Endodermal cell (in vitro differentiated cells): ENCODE data around the gene FGF3. TPM values are rescaled to one million over a fixed set of nuclear protein-coding genes. Genes with fewer than 3 reads are reported as not detected.

Experiments used
- DNase-seq: peaks from one replicate; pipeline ENCODE4 v3.0.0-alpha.2; 2017
- H3K27ac ChIP-seq: 2 replicates; pipeline ENCODE4 v1.5.1; 2013; ENCODE audit warnings: mild to moderate bottlenecking, low read depth, low read length, moderate library complexity
- H3K27me3 ChIP-seq: 2 replicates; pipeline ENCODE4 v1.6.1; 2013; ENCODE audit warnings: mild to moderate bottlenecking, low read length, moderate library complexity; ENCODE audit not compliant: insufficient read depth, control insufficient read depth, poor library complexity, severe bottlenecking
- H3K36me3 ChIP-seq: 2 replicates; pipeline ENCODE4 v1.7.0; 2013; ENCODE audit warnings: mild to moderate bottlenecking, low read length, moderate library complexity; ENCODE audit not compliant: control insufficient read depth, insufficient read depth
- H3K4me1 ChIP-seq: one replicate; pipeline ENCODE4 v1.7.0; 2013; ENCODE audit warnings: low read length; ENCODE audit not compliant: control insufficient read depth, insufficient read depth
- H3K4me3 ChIP-seq: 2 replicates; pipeline ENCODE4 v1.5.1; 2013; ENCODE audit warnings: mild to moderate bottlenecking, low read length, moderate library complexity
- H3K9ac ChIP-seq: 2 replicates; pipeline ENCODE4 v1.6.1; 2013; ENCODE audit warnings: mild to moderate bottlenecking, low read length, moderate library complexity; ENCODE audit not compliant: poor library complexity, severe bottlenecking; ENCODE audit errors: extremely low read depth
- H3K9me3 ChIP-seq: 2 replicates; pipeline ENCODE4 v1.6.1; 2013; ENCODE audit warnings: mild to moderate bottlenecking, low read length, moderate library complexity; ENCODE audit not compliant: control insufficient read depth
- H3K27ac Mint-ChIP-seq: 2 replicates; pipeline ENCODE4 v1.8.0; 2020; ENCODE audit warnings: mixed read lengths
- H3K27me3 Mint-ChIP-seq: 2 replicates; pipeline ENCODE4 v1.8.0; 2021; ENCODE audit warnings: mild to moderate bottlenecking, mixed read lengths; ENCODE audit not compliant: insufficient read depth
- H3K36me3 Mint-ChIP-seq: 2 replicates; pipeline ENCODE4 v1.8.0; 2020; ENCODE audit warnings: low read depth, mixed read lengths
- H3K4me1 Mint-ChIP-seq: 2 replicates; pipeline ENCODE4 v1.8.0; 2020; ENCODE audit warnings: mixed read lengths
- H3K4me3 Mint-ChIP-seq: 2 replicates; pipeline ENCODE4 v1.8.0; 2020; ENCODE audit warnings: mild to moderate bottlenecking, moderate library complexity, mixed read lengths
- H3K9me3 Mint-ChIP-seq: 2 replicates; pipeline ENCODE4 v1.8.0; 2020; ENCODE audit warnings: mild to moderate bottlenecking, mixed read lengths
- WGBS, 2 experiments: methylation state at CpG; one replicate each; pipeline versions ENCODE4 v1.1.5 to v1.1.7; 2013; ENCODE audit warnings: missing lambda C conversion rate in 2 of 2, mixed read lengths in 1 of 2; ENCODE audit not compliant: insufficient coverage in 1 of 2, insufficient read length in 1 of 2; 5-methylcytosine and 5-hydroxymethylcytosine counted together
- total RNA-seq, 2 donors: library from RNA; stranded (reverse); fragmentation: NEBNext Ultra II Directional in 1 of 2; extraction: Animal tissue kit (Norgen Biotek cat#: 25700) in 1 of 2; gene quantifications; 2 replicates in 1 of 2; 3 replicates in 1 of 2; pipeline ENCODE4 v1.2.1, GENCODE V29; 2021
- TF ChIP-seq, protein P1 (sequence below): fragments of 200-600 bp; sonication (generic); conservative IDR thresholded peaks from 2 replicates; pipeline ENCODE4 v1.5.0; 2021; ENCODE audit warnings: antibody characterized with exemption, mild to moderate bottlenecking

FGF3 gene
- total RNA-seq, 2 donors from 2014 or later: not detected

DNA sequence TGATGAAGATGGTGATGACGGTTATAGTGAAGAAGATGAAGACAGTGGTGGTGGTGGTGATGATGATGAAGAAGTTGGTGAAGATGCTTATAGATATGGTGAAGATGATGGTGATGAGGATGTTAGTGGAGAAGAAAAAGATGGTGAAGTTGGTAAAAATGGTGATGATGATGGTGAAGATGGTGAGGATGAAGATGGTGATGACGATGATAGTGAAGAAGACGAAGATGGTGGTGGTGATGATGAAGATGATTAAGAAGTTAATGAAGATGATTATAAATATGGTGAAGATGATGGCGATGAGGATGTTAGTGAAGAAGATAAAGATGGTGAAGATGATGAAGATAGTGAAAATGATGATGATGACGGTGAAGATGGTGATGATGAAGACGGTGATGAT is 25.2 kb upstream of the FGF3 start:
- TF ChIP-seq, protein P1, sequence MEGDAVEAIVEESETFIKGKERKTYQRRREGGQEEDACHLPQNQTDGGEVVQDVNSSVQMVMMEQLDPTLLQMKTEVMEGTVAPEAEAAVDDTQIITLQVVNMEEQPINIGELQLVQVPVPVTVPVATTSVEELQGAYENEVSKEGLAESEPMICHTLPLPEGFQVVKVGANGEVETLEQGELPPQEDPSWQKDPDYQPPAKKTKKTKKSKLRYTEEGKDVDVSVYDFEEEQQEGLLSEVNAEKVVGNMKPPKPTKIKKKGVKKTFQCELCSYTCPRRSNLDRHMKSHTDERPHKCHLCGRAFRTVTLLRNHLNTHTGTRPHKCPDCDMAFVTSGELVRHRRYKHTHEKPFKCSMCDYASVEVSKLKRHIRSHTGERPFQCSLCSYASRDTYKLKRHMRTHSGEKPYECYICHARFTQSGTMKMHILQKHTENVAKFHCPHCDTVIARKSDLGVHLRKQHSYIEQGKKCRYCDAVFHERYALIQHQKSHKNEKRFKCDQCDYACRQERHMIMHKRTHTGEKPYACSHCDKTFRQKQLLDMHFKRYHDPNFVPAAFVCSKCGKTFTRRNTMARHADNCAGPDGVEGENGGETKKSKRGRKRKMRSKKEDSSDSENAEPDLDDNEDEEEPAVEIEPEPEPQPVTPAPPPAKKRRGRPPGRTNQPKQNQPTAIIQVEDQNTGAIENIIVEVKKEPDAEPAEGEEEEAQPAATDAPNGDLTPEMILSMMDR: no peak
- Histone ChIP-seq H3K36me3 (no peaks in the 10 kb centered on the region), H3K9ac (no peak overlapping the region), H3K27ac (no peak overlapping the region), H3K27me3 (no peaks in the 10 kb centered on the region), H3K4me3 (no peak overlapping the region), H3K9me3 (no peaks in the 10 kb centered on the region), H3K4me1 (no peaks in the 10 kb centered on the region)
- no peak overlapping the region for H3K4me3 Mint-ChIP-seq
- no peak overlapping the region for H3K27ac Mint-ChIP-seq
- H3K36me3 Mint-ChIP-seq: no peaks in the 10 kb centered on the region
- DNase-seq: no peak
- H3K4me1 Mint-ChIP-seq: peaks cover 6% of the 10 kb centered on the region
- 95 to 98% methylated on average over 6 of the region's 6 CpGs for WGBS, 2 experiments
- peaks cover 12% of the 10 kb centered on the region for H3K27me3 Mint-ChIP-seq
- H3K9me3 Mint-ChIP-seq: peaks cover 4% of the 10 kb centered on the region

- Mint-ChIP-seq H3K27me3 (peaks cover 8% of the 10 kb centered on the region), H3K4me1 (peaks cover 6% of the 10 kb centered on the region), H3K4me3 (no peak overlapping the region), H3K27ac (no peak overlapping the region), H3K36me3 (no peaks in the 10 kb centered on the region), H3K9me3 (no peaks in the 10 kb centered on the region)
- no peaks in the 10 kb centered on the region for H3K36me3 ChIP-seq
- H3K4me3 ChIP-seq: no peak overlapping the region
- H3K9ac ChIP-seq: no peak overlapping the region
- no peaks in the 10 kb centered on the region for H3K9me3 ChIP-seq
- TF ChIP-seq, protein P1: no peak
- no peak for DNase-seq
- no peaks in the 10 kb centered on the region for H3K27me3 ChIP-seq
- H3K4me1 ChIP-seq: no peaks in the 10 kb centered on the region
- WGBS, 2 experiments: 88% methylated on average over 1 of the region's 1 CpG; no CpG with 5 or more reads in 1 of the 2 experiments
- H3K27ac ChIP-seq: no peak overlapping the region
These were observed 24.3 kb upstream of the FGF3 start for GRCh38 chr11:69843529-69843921.

DNA sequence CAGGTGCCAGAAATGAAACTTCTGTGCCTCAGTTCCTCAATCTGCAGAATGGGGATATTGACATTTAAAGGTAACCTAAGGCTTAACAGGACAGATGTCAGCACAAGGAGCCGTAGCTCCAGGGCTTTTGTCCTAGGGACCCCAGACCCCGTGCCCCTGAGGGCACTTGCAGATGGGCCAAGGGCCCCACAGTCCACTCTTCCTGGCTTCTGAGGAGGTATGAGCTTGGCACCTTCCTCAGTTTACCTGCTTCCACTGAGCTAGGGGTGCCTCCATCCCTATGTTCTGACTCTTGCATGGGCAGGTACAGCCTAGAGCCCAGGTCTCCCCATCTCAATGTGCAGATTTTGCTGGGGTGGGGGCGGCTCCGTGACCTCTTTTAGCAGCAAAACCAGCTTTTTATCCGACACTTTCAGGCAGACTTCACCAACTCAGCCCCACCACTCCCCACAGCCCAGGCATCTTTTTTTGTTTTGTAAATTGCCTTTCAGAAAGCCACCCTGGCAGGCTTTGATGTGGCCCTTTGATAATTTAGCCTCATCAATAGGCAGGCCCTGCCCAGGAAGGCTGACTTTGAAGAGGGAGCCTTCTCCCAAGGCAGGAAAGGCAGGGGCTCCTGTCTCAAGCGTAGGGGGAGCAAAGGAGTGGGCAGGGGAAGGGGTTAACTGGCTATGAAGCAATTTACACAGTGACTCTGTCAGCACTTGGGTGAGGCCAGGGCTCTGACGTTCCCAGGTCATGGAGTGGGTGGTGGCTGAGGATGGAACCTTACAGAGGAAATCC is 23.7 kb upstream of the FGF3 start:
- TF ChIP-seq, protein P1: no peak
- H3K27me3 ChIP-seq: no peaks in the 10 kb centered on the region
- peak; percentile 73 for DNase-seq
- no peaks in the 10 kb centered on the region for H3K4me1 ChIP-seq
- no peak overlapping the region for H3K27ac ChIP-seq
- H3K36me3 Mint-ChIP-seq: no peaks in the 10 kb centered on the region
- H3K4me1 Mint-ChIP-seq: peaks cover 6% of the 10 kb centered on the region
- H3K27me3 Mint-ChIP-seq: peaks cover 8% of the 10 kb centered on the region
- no peaks in the 10 kb centered on the region for H3K36me3 ChIP-seq
- H3K9ac ChIP-seq: no peak overlapping the region
- no peaks in the 10 kb centered on the region for H3K9me3 Mint-ChIP-seq
- no peak overlapping the region for H3K4me3 Mint-ChIP-seq
- WGBS, 2 experiments: 59 to 74% methylated on average over 2 to 7 of the region's 7 CpGs
- H3K9me3 ChIP-seq: no peaks in the 10 kb centered on the region
- no peak overlapping the region for H3K27ac Mint-ChIP-seq
- H3K4me3 ChIP-seq: no peak overlapping the region
